Natural killer cell (primary cell): Measurements from ENCODE around the gene FIZ1. TPM values are rescaled to one million over a fixed set of nuclear protein-coding genes. Genes with fewer than 3 reads are reported as not detected.

Experiments
- ATAC-seq, 3 donors: fragments of 150-1000 bp in 2 of 3; fragments of 200-7000 bp in 1 of 3; cut with Tn5 transposase; 1 replicate in 1 of 3; 2 replicates in 2 of 3; pipeline ENCODE4 v1.10.0; 2021; ENCODE audit warnings: mild to moderate bottlenecking in 2 of 3, moderate library complexity in 2 of 3
- DNase-seq, 2 donors: peaks; one replicate each; pipeline versions ENCODE4 v3.0.0 to v3.0.0-alpha.2; 2013 to 2021; ENCODE audit warnings: mixed read lengths in 1 of 2
- H3K27ac ChIP-seq: one replicate; pipeline ENCODE4 v1.5.1; 2013; ENCODE audit warnings: mild to moderate bottlenecking, low read length
- H3K27me3 ChIP-seq: one replicate; pipeline ENCODE4 v1.6.1; 2013; ENCODE audit warnings: low read length; ENCODE audit not compliant: control insufficient read depth, insufficient read depth
- H3K36me3 ChIP-seq: one replicate; pipeline ENCODE4 v1.6.1; 2013; ENCODE audit warnings: low read length; ENCODE audit not compliant: control insufficient read depth, insufficient read depth
- H3K4me1 ChIP-seq: one replicate; pipeline ENCODE4 v1.6.1; 2013; ENCODE audit warnings: low read length; ENCODE audit not compliant: control insufficient read depth, insufficient read depth
- H3K4me3 ChIP-seq: one replicate; pipeline ENCODE4 v1.5.1; 2013; ENCODE audit warnings: low read length
- H3K9me3 ChIP-seq: one replicate; pipeline ENCODE4 v1.6.1; 2013; ENCODE audit warnings: low read length; ENCODE audit not compliant: control insufficient read depth, insufficient read depth
- H3K27ac Mint-ChIP-seq, 2 donors: one replicate each; pipeline ENCODE4 v1.8.0; 2022; ENCODE audit warnings: mild to moderate bottlenecking in 2 of 2, mixed read lengths in 2 of 2, moderate library complexity in 1 of 2
- H3K27me3 Mint-ChIP-seq, 2 donors: one replicate each; pipeline ENCODE4 v1.8.0; 2022; ENCODE audit warnings: low read depth in 2 of 2, mixed read lengths in 2 of 2
- H3K36me3 Mint-ChIP-seq: one replicate; pipeline ENCODE4 v1.8.0; 2022; ENCODE audit warnings: mixed read lengths
- H3K4me1 Mint-ChIP-seq, 2 donors: one replicate each; pipeline ENCODE4 v1.8.0; 2022; ENCODE audit warnings: mixed read lengths in 2 of 2
- H3K4me3 Mint-ChIP-seq: one replicate; pipeline ENCODE4 v1.8.0; 2022; ENCODE audit warnings: mild to moderate bottlenecking, moderate library complexity, mixed read lengths
- H3K9me3 Mint-ChIP-seq, 2 donors: one replicate each; pipeline ENCODE4 v1.8.0; 2022; ENCODE audit warnings: mixed read lengths in 2 of 2
- WGBS: methylation state at CpG from one replicate; pipeline ENCODE4 v1.1.7; 2013; ENCODE audit warnings: missing lambda C conversion rate; ENCODE audit not compliant: insufficient coverage; 5-methylcytosine and 5-hydroxymethylcytosine counted together
- intact Hi-C: fragments of 100-400 bp; cut with micrococcal nuclease; formaldehyde crosslinking; loops from one replicate; pipeline ENCODE4 v1.14.2; 2022
- total RNA-seq, 4 donors: library from RNA; stranded (reverse); fragments of 120-200 nt in 1 of 4; gene quantifications; one replicate each; pipeline versions ENCODE4 v1.2.3 to v1.2.4, GENCODE V29; 2013 to 2022
- TF ChIP-seq, protein P1 (sequence below): fragments of 200-600 bp; IDR thresholded peaks from one replicate; pipeline ENCODE4 v1.8.0; 2022; ENCODE audit warnings: antibody characterized with exemption

FIZ1 gene
- total RNA-seq, 3 donors from 2014 or later (not counting 1 experiment from before 2014, with no cell fraction given): 8.5 to 18.2 (median 10.3) TPM

DNA sequence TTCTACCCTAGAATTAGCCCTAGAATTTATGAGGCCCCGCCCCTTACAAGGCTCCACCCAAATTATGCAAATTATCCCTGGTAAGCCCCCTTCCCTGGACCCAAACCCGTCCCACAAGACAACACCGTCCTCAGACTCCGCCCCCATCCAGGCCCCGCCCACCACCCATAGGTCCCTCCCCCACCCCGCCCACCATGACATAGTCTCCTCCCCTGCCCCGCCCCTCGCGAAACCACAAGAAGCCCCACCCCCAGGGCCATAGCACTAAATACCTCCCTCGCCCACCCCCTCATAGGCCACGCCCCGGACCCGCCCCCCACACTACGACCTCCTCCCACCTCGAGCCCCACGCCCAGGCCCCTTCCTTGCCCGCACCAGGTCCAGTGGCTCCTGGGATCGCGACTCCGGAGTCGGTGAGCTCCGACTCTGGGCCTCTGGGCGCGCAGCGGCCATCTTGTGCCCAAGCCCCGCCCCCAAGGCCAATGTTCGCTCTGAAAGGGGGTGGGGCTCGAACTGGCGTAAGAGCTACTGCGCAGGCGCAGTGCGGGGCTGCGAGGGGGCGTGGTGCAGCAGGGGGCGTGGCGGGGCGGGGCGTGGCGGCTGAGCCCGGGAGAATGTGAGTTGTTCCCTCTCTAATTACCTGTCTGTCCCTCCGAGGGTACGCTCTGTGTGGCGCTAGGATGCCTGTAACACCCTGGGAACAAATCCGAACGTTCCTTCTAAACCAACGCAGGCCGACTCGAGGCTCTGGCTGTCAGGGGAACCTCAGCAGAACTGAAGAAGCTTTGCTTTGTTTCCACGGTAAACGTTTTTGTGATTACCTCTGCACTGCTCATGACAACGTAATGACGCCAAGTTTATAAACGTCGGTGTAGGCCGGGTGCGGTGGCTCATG lies 25.0 kb upstream of the FIZ1 start, which contains the start of gene ZNF784:
Gene ZNF784, minus strand, starts transcription at position 458 of the 895 bp plus-strand sequence. Its CDS starts 5 bp downstream, at position 453.
- Mint-ChIP-seq H3K4me1 (peaks cover 14 to 27% of the 10 kb centered on the region in 2 donors), H3K27me3 (no peaks in the 10 kb centered on the region), H3K27ac (peak within 1 kb of the TSS; percentile 88 to 98), H3K36me3 (no peaks in the 10 kb centered on the region), H3K4me3 (peak within 1 kb of the TSS; percentile 87), H3K9me3 (no peaks in the 10 kb centered on the region)
- TF ChIP-seq, protein P1, sequence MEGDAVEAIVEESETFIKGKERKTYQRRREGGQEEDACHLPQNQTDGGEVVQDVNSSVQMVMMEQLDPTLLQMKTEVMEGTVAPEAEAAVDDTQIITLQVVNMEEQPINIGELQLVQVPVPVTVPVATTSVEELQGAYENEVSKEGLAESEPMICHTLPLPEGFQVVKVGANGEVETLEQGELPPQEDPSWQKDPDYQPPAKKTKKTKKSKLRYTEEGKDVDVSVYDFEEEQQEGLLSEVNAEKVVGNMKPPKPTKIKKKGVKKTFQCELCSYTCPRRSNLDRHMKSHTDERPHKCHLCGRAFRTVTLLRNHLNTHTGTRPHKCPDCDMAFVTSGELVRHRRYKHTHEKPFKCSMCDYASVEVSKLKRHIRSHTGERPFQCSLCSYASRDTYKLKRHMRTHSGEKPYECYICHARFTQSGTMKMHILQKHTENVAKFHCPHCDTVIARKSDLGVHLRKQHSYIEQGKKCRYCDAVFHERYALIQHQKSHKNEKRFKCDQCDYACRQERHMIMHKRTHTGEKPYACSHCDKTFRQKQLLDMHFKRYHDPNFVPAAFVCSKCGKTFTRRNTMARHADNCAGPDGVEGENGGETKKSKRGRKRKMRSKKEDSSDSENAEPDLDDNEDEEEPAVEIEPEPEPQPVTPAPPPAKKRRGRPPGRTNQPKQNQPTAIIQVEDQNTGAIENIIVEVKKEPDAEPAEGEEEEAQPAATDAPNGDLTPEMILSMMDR: no peak
- H3K9me3 ChIP-seq: no peaks in the 10 kb centered on the region
- intact Hi-C loops: loop anchor here (1.0 kb wide), 1 partner anchor 25 kb away; the partner anchor contains the start of gene FIZ1
- H3K27ac ChIP-seq: peak within 1 kb of the TSS; percentile 97
- no peaks in the 10 kb centered on the region for H3K27me3 ChIP-seq
- DNase-seq (peak; percentile 95 to 98), ATAC-seq (peak; percentile 87 to 95 (median 89))
- peak within 1 kb of the TSS; percentile 64 for H3K4me3 ChIP-seq
- under 1% methylated on average over 52 of the region's 56 CpGs for WGBS
- peaks cover 19% of the 10 kb centered on the region for H3K4me1 ChIP-seq
- no peaks in the 10 kb centered on the region for H3K36me3 ChIP-seq

DNA sequence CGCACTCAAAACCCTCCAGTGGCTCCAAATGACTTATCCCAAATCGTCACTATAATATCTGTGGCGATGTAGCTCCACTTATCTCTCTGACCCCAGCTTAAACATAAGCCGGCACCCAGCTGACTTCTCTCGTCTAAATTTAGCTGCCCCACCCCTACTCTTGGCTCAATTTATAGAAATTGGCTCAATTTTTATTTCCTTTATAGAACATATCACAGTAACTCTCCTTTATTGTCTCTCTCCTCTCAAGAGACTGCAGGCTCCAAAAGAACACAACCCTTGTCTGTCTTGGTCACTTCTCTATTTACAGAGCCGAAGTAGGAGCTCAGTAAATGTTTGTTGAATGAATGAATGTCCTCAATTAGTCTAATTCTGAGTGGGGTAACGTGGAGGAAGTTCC lies 24.2 kb upstream of the FIZ1 start:
- H3K27me3 ChIP-seq: no peaks in the 10 kb centered on the region
- peak overlapping the region; percentile 40 for H3K27ac ChIP-seq
- H3K4me1 ChIP-seq: peaks cover 20% of the 10 kb centered on the region
- no peak overlapping the region for H3K4me3 Mint-ChIP-seq
- intact Hi-C loops: no loop called here
- H3K4me3 ChIP-seq: no peak overlapping the region
- H3K36me3 Mint-ChIP-seq: no peaks in the 10 kb centered on the region
- TF ChIP-seq, protein P1: no peak
- ATAC-seq: no peak
- H3K9me3 Mint-ChIP-seq: no peaks in the 10 kb centered on the region
- no peaks in the 10 kb centered on the region for H3K9me3 ChIP-seq
- H3K27ac Mint-ChIP-seq: peak overlapping the region; percentile 88 to 98
- WGBS: 94% methylated on average over 6 of the region's 7 CpGs
- H3K27me3 Mint-ChIP-seq: no peaks in the 10 kb centered on the region
- H3K36me3 ChIP-seq: no peaks in the 10 kb centered on the region
- no peak for DNase-seq
- H3K4me1 Mint-ChIP-seq: peaks cover 14 to 29% of the 10 kb centered on the region in 2 donors

DNA sequence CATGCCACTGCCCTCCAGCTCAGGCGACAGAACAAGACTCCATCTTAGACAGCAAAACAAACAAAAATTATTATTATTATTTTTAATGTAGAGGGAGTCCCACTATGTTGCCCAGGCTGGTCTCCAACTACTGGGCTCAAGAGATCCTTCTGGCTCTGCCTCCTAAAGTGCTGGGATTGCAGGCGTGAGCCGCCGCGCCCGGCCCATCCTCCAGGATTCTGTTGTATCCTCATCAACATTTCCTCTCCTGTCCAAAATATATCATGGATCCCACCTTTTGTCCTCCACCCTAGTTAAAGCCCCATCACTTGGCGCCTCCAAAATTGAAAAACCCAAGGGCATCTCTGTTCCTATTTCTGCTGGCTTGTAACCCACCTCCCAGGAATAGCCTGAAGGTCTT lies 23.8 kb upstream of the FIZ1 start:
- WGBS: 98% methylated on average over 6 of the region's 7 CpGs
- Histone ChIP-seq H3K4me3 (no peak overlapping the region), H3K4me1 (peaks cover 21% of the 10 kb centered on the region), H3K9me3 (no peaks in the 10 kb centered on the region), H3K27ac (no peak overlapping the region), H3K36me3 (no peaks in the 10 kb centered on the region), H3K27me3 (no peaks in the 10 kb centered on the region)
- Mint-ChIP-seq H3K4me1 (peaks cover 14 to 31% of the 10 kb centered on the region in 2 donors), H3K36me3 (no peaks in the 10 kb centered on the region), H3K4me3 (no peak overlapping the region), H3K27me3 (no peaks in the 10 kb centered on the region), H3K27ac (peak overlapping the region; percentile 88 to 98), H3K9me3 (no peaks in the 10 kb centered on the region)
- TF ChIP-seq, protein P1: no peak
- intact Hi-C loops: no loop called here
- DNase-seq: no peak
- no peak for ATAC-seq
